RPMI7951 (cell line): Measurements from ENCODE around the gene DDX39A. TPM values are rescaled to one million over a fixed set of nuclear protein-coding genes. Genes with fewer than 3 reads are reported as not detected.

Experiments used
- DNase-seq: peaks from one replicate; pipeline ENCODE4 v3.0.0-alpha.2; 2012; ENCODE audit warnings: low read depth
- total RNA-seq: library from RNA; depleted of rRNA; stranded (reverse); fragments of >200 nt; shearing (Covaris generic); gene quantifications from 2 replicates; pipeline ENCODE4 v1.2.3, GENCODE V29; 2014

The DDX39A gene
- total RNA-seq, 1 experiment from 2014 or later = 154 TPM

- DNase-seq = peak; percentile 86
These were observed 15.6 kb upstream of the DDX39A start for GRCh38 chr19:14434543-14435319.

- no peak for DNase-seq
These were observed 14.7 kb upstream of the DDX39A start for GRCh38 chr19:14433554-14434501.

GRCh38 chr19:14432791-14433553 lies 13.8 kb upstream of the DDX39A start, which contains the start of gene PKN1:
Gene PKN1, plus strand, starts transcription at chr19:14433306. Its CDS starts 216 bp downstream, at chr19:14433522.
- DNase-seq = peak; percentile 36

GRCh38 chr19:14430712-14431111 lies 11.6 kb upstream of the DDX39A start:
- no peak for DNase-seq

- no peak for DNase-seq
These were observed 9.8 kb upstream of the DDX39A start for GRCh38 chr19:14428882-14429416.

GRCh38 chr19:14427461-14427860 lies 8.3 kb upstream of the DDX39A start:
- no peak for DNase-seq

- DNase-seq = no peak
These were observed 6.6 kb upstream of the DDX39A start for GRCh38 chr19:14425696-14426138.

GRCh38 chr19:14418856-14419105 lies 360 bp downstream of the DDX39A start:
- DNase-seq = no peak

GRCh38 chr19:14416817-14417231 lies 2.3 kb downstream of the DDX39A start:
- DNase-seq = no peak

GRCh38 chr19:14414926-14415690 lies 4.0 kb downstream of the DDX39A start:
- no peak for DNase-seq

- DNase-seq = peak; percentile 51
These were observed 5.4 kb downstream of the DDX39A start for GRCh38 chr19:14413693-14414181.

- no peak for DNase-seq
These were observed 6.0 kb downstream of the DDX39A start for GRCh38 chr19:14412996-14413692.

GRCh38 chr19:14412324-14412995 lies 6.7 kb downstream of the DDX39A start:
- no peak for DNase-seq

- DNase-seq = no peak
These were observed 7.2 kb downstream of the DDX39A start for GRCh38 chr19:14411938-14412245.

GRCh38 chr19:14411161-14411937 lies 7.8 kb downstream of the DDX39A start:
- no peak for DNase-seq

- DNase-seq = no peak
These were observed 8.8 kb downstream of the DDX39A start for GRCh38 chr19:14410091-14411051.

GRCh38 chr19:14409146-14410023 lies 9.8 kb downstream of the DDX39A start:
- no peak for DNase-seq
